ENCODE measurements around the gene CALML6.

The CALML6 gene

GRCh38 chr1:1965546-1965945, 50.5 kb downstream of the CALML6 start:
- no peak for DNase-seq (ENCODE audit: low read depth in 2 of 2)

DNA sequence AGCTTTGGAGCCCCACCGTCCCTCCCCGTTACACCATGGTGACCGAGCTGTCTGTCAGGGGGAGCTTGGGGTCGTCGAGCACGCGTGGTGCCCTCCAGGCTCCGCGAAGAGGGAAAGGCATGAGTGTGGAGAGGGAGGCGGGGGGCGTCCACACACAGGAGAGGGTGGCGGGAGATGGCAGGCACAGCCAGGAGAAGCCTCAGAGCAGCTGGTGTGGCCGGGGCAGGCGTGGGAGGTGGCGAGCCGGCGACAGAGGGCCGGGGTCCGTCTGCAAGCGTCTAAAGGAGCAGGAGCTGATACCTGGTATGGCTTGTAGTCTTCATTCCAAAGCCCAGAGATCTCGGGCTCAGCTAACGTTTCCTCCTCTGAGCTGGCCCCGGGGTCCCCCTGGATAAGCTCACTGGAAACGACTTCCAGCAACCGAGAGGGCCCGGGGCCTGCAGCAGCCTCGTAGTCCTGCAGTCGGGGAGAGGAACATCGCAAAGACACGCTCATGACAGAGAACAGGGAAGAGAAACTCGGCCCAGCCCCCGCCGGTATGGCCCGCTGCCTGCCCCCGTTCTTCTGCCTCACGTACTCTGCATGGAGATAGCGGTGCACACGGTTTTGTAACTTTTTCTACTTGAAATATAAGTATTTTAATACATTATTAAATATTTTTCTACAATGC, 51.1 kb downstream of the CALML6 start:
- no peak for DNase-seq (ENCODE audit: low read depth in 2 of 2)
